ENCODE data around the gene CCDC172.

CCDC172 gene

DNA sequence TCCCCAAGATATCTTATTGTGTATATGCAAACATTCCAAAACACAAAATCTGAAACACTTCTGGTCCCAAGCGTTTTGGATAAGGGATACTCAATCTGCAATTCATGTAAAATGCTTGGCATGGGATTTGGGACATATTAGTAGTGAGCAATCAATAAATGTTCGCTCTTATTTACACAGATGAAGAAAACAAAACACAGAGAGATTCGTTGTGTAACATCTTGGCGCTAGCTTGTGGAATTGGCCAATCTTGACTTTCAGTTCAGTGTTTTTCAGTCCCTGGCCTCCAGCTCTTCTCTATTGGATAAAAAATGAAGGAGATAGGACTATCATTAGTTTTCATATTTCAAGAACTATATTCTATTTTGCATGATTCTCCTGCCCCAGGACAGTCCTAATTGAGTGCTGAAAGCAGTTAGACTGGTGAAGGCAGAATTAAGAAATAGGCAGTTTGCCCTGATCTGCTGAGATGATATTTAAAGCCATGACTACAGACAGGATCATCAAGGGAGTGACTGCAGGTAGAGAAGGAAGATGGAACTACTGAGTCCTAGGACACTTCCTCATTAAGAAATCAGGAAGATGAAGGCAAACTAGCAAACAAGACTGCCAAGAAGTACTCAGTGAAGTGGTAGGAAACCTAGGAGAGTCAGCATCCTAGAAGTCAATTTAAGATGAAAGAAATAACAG lies 105.2 kb downstream of the CCDC172 start:
- FAIRE-seq (no peak), DNase-seq (ENCODE audit: insufficient read length, low spot score) (no peak)
- TF ChIP-seq POLR2A (IDR thresholded peaks at IDR 0.05; ENCODE audit: low read depth, low read length): no peak
